Fibroblast of lung (primary cell): ENCODE results near the gene STK11.

Experiments
- CTCF ChIP-seq, 2 donors: IDR thresholded peaks in 1 of 2; conservative IDR thresholded peaks in 1 of 2; 1 replicate in 1 of 2; 2 replicates in 1 of 2; pipeline ENCODE4 v1.5.1; 2011 to 2012; ENCODE audit warnings: low read length in 2 of 2, control low read depth in 1 of 2, inconsistent platforms in 1 of 2, low read depth in 1 of 2, mild to moderate bottlenecking in 1 of 2
- EZH2 ChIP-seq: IDR thresholded peaks from 2 replicates; pipeline ENCODE4 v1.5.1; 2012; ENCODE audit warnings: low read length, control low read depth, mild to moderate bottlenecking; ENCODE audit errors: missing control alignments

GRCh38 chr19:1249990-1250436, 44.4 kb downstream of the STK11 start:
- no peak for TF ChIP-seq CTCF (conservative IDR thresholded peaks at IDR 0.05 in 1 of 2, IDR thresholded peaks at IDR 0.05 in 1 of 2; ENCODE audit: low read depth in 1 of 2, low read length in 2 of 2)
- TF ChIP-seq EZH2 = no peak
